ENCODE measurements around the gene ZC3H11A. TPM values are rescaled to one million over a fixed set of nuclear protein-coding genes. Genes with fewer than 3 reads are reported as not detected.

ZC3H11A gene
- total and polyA plus RNA-seq, 2 donors (not counting 3 experiments of a cell fraction or from before 2014, with no cell fraction given): 36.8 to 72.6 TPM

DNA sequence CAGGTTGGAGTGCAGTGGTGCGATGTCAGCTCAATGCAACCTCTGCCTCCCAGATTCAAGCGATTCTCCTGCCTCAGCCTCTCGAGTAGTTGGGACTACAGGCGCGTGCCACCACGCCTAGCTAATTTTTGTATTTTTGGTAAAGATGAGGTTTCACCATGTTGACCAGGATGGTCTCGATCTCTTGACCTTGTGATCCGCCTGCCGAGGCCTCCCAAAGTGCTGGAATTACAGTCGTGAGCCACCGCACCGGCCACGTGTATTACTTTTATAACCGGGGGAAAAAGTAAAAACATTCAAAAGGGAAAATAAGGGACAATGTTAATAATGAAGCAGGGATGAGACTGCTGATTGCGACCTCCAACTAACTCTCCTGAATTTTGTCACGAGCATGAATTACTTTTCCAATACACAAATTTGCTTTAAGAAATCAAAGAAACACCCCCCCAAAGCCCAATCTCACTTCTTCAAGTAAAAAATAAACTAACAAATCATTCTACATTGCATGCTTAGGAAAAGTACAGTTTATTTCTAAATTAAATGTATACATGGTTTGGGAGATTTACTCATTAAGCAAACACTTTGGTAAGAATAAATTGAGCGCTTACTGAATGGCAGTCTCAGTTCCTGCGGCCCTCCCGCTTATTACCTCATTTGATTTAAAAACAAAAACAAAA is 521 bp upstream of the ZC3H11A start:
- Histone ChIP-seq H3K27me3 (ENCODE audit: control insufficient read depth in 2 of 2, insufficient read depth in 2 of 2, low read length in 2 of 2) (no peaks in the 10 kb centered on the region), H4K20me1 (replicated peaks; ENCODE audit: control insufficient read depth, extremely low read depth, insufficient read depth, low read length) (peaks cover 16% of the 10 kb centered on the region), H3K4me1 (ENCODE audit: control insufficient read depth, extremely low read depth, insufficient read depth, low read length) (peaks cover 18% of the 10 kb centered on the region), H3K36me3 (ENCODE audit: control insufficient read depth in 2 of 2, extremely low read depth in 1 of 2, insufficient read depth in 2 of 2, low read length in 2 of 2) (peaks cover 12 to 14% of the 10 kb centered on the region in 2 experiments), H3K79me2 (ENCODE audit: control insufficient read depth, insufficient read depth, low read length) (peaks cover 40% of the 10 kb centered on the region), H2AFZ (ENCODE audit: low read depth, low read length) (peak overlapping the region; percentile 50), H3K4me3 (replicated peaks in 1 of 3; ENCODE audit: insufficient read depth in 1 of 3, low read depth in 1 of 3, low read length in 3 of 3) (peak overlapping the region in 1 of 3 experiments; percentile 35), H3K9me3 (replicated peaks; ENCODE audit: control insufficient read depth, insufficient read depth, low read length) (no peaks in the 10 kb centered on the region), H3K9ac (replicated peaks; ENCODE audit: extremely low read depth, insufficient read depth, low read length) (peak overlapping the region; percentile 98), H3K27ac (ENCODE audit: insufficient read depth, low read depth, low read length) (peak overlapping the region; percentile 56), H3K9me1 (replicated peaks; ENCODE audit: control insufficient read depth, extremely low read depth, insufficient read depth, low read length) (no peaks in the 10 kb centered on the region), H3K4me2 (ENCODE audit: insufficient read depth, low read length) (peak overlapping the region; percentile 69)
- no peak for TF ChIP-seq POLR2AphosphoS5 (IDR thresholded peaks at IDR 0.05; ENCODE audit: insufficient read depth, low read depth, low read length)
- dilution Hi-C loops (cut with MboI; ENCODE audit: extremely low pct_ligation_motif_present, low sequenced_read_pairs): no loop called here
- DNase-seq (ENCODE audit: low read depth, low spot score) (no peak), FAIRE-seq (no peak)
- intact Hi-C loops (cut with micrococcal nuclease): loop anchor here (1.0 to 5.0 kb wide), 2 partner anchors 168 to 283 kb away; partner anchors contain the start of gene ATP2B4
- TSS peak; percentile 83 for BruUV-seq (replicated peaks)
- CTCF ChIA-PET: no interaction called here
- POLR2A ChIA-PET: interaction anchor here (0.7 kb wide), 1 partner anchor 86 kb away, joined by 3 read pairs; no protein-coding TSS in a partner anchor

DNA sequence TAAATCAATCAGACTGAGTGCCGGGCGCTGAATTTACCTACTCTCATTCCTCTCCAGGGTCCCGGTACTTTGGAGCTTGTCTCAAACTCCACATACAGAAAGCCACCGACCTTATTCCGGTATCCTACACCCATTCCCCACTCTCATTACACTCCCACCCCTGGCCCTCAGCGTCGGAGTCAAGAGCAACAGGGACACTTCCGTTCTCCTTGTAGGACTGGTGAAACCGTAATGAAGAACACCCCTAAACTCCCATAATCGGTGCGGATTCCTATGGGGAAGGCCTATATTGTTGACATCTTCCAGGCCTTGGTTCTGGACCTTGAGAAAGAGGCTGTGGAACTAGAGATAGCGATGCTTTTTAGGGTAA is 798 bp downstream of the ZC3H11A start:
- Histone ChIP-seq H3K79me2 (ENCODE audit: control insufficient read depth, insufficient read depth, low read length) (peaks cover 54% of the 10 kb centered on the region), H4K20me1 (replicated peaks; ENCODE audit: control insufficient read depth, extremely low read depth, insufficient read depth, low read length) (peaks cover 21% of the 10 kb centered on the region), H3K4me1 (ENCODE audit: control insufficient read depth, extremely low read depth, insufficient read depth, low read length) (peaks cover 23% of the 10 kb centered on the region), H3K9me3 (replicated peaks; ENCODE audit: control insufficient read depth, insufficient read depth, low read length) (no peaks in the 10 kb centered on the region), H3K36me3 (ENCODE audit: control insufficient read depth in 2 of 2, extremely low read depth in 1 of 2, insufficient read depth in 2 of 2, low read length in 2 of 2) (peaks cover 12 to 17% of the 10 kb centered on the region in 2 experiments), H3K27ac (ENCODE audit: insufficient read depth, low read depth, low read length) (peak overlapping the region; percentile 92), H2AFZ (ENCODE audit: low read depth, low read length) (peak overlapping the region; percentile 37), H3K9ac (replicated peaks; ENCODE audit: extremely low read depth, insufficient read depth, low read length) (peak overlapping the region; percentile 98), H3K27me3 (ENCODE audit: control insufficient read depth in 2 of 2, insufficient read depth in 2 of 2, low read length in 2 of 2) (no peaks in the 10 kb centered on the region), H3K4me3 (replicated peaks in 1 of 3; ENCODE audit: insufficient read depth in 1 of 3, low read depth in 1 of 3, low read length in 3 of 3) (peak overlapping the region; percentile 79 to 100 (median 98)), H3K4me2 (ENCODE audit: insufficient read depth, low read length) (peak overlapping the region; percentile 100), H3K9me1 (replicated peaks; ENCODE audit: control insufficient read depth, extremely low read depth, insufficient read depth, low read length) (no peaks in the 10 kb centered on the region)
- DNase-seq (ENCODE audit: low read depth, low spot score) (peak; percentile 49), FAIRE-seq (peak; percentile 46)
- POLR2A ChIA-PET: no interaction called here
- TF ChIP-seq POLR2AphosphoS5 (IDR thresholded peaks at IDR 0.05; ENCODE audit: insufficient read depth, low read depth, low read length) (no peak), POLR2A (IDR thresholded peaks at IDR 0.05; ENCODE audit: low read depth, low read length) (no peak), FOS (IDR thresholded peaks at IDR 0.05; ENCODE audit: borderline replicate concordance, insufficient read depth, low read length) (no peak), EZH2 (IDR thresholded peaks at IDR 0.05; ENCODE audit: borderline replicate concordance, low read depth, low read length, severe bottlenecking) (no peak), JUN (IDR thresholded peaks at IDR 0.05; ENCODE audit: borderline replicate concordance, insufficient read depth, insufficient read length, low read depth) (no peak), MYC (IDR thresholded peaks at IDR 0.05; ENCODE audit: low read depth, low read length) (no peak), GATA2 (IDR thresholded peaks at IDR 0.05; ENCODE audit: insufficient read depth, insufficient read length, low read depth, low read length) (no peak)
- TF ChIP-seq, protein P1, sequence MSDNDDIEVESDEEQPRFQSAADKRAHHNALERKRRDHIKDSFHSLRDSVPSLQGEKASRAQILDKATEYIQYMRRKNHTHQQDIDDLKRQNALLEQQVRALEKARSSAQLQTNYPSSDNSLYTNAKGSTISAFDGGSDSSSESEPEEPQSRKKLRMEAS (IDR thresholded peaks at IDR 0.05; ENCODE audit: insufficient read depth, insufficient read length): no peak
- TF ChIP-seq, protein P2, sequence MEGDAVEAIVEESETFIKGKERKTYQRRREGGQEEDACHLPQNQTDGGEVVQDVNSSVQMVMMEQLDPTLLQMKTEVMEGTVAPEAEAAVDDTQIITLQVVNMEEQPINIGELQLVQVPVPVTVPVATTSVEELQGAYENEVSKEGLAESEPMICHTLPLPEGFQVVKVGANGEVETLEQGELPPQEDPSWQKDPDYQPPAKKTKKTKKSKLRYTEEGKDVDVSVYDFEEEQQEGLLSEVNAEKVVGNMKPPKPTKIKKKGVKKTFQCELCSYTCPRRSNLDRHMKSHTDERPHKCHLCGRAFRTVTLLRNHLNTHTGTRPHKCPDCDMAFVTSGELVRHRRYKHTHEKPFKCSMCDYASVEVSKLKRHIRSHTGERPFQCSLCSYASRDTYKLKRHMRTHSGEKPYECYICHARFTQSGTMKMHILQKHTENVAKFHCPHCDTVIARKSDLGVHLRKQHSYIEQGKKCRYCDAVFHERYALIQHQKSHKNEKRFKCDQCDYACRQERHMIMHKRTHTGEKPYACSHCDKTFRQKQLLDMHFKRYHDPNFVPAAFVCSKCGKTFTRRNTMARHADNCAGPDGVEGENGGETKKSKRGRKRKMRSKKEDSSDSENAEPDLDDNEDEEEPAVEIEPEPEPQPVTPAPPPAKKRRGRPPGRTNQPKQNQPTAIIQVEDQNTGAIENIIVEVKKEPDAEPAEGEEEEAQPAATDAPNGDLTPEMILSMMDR (IDR thresholded peaks at IDR 0.05; ENCODE audit: extremely low read depth in 1 of 2, insufficient read depth in 1 of 2, low read depth in 1 of 2, low read length in 2 of 2): no peak
- intact Hi-C loops (cut with micrococcal nuclease): loop anchor here (5.0 kb wide), 1 partner anchor 169 kb away; the partner anchor contains the start of gene ATP2B4
- CTCF ChIA-PET: no interaction called here
- dilution Hi-C loops (cut with MboI; ENCODE audit: extremely low pct_ligation_motif_present, low sequenced_read_pairs): no loop called here
- TSS peak; percentile 54 for BruUV-seq (replicated peaks)

All from endothelial cell of umbilical vein (primary cell).